CD14-positive monocyte (primary cell): ENCODE data around the gene ZNF274. TPM values are rescaled to one million over a fixed set of nuclear protein-coding genes. Genes with fewer than 3 reads are reported as not detected.

Experiments used
- DNase-seq, 3 donors: peaks; one replicate each; pipeline ENCODE4 v3.0.0-alpha.2; 2011 to 2022
- H2AFZ ChIP-seq: 2 replicates; pipeline ENCODE4 v1.6.0; 2012; ENCODE audit warnings: mild to moderate bottlenecking, low read depth, low read length, inconsistent platforms; ENCODE audit not compliant: insufficient read depth, poor library complexity, severe bottlenecking
- H3K27ac ChIP-seq, 2 donors: 1 replicate in 1 of 2; 2 replicates in 1 of 2; pipeline ENCODE4 v1.5.1; 2012 to 2013; ENCODE audit warnings: low read length in 2 of 2, control low read depth in 1 of 2, inconsistent platforms in 1 of 2, low read depth in 1 of 2, mild to moderate bottlenecking in 1 of 2
- H3K27me3 ChIP-seq, 2 donors: one replicate each; pipeline versions ENCODE4 v1.6.0 to v1.6.1; 2011 to 2013; ENCODE audit warnings: low read length in 2 of 2; ENCODE audit not compliant: control insufficient read depth in 2 of 2, insufficient read depth in 2 of 2
- H3K36me3 ChIP-seq, 2 donors: replicated peaks in 1 of 2; 1 replicate in 1 of 2; 2 replicates in 1 of 2; pipeline versions ENCODE4 v1.5.1 to v1.6.1; 2012 to 2013; ENCODE audit warnings: low read length in 2 of 2, control low read depth in 1 of 2, inconsistent platforms in 1 of 2, mild to moderate bottlenecking in 1 of 2; ENCODE audit not compliant: insufficient read depth in 2 of 2, control insufficient read depth in 1 of 2
- H3K4me1 ChIP-seq, 2 donors: 1 replicate in 1 of 2; 2 replicates in 1 of 2; pipeline versions ENCODE4 v1.5.1 to v1.6.1; 2012 to 2013; ENCODE audit warnings: low read length in 2 of 2, control low read depth in 1 of 2, inconsistent platforms in 1 of 2, mild to moderate bottlenecking in 1 of 2, moderate library complexity in 1 of 2; ENCODE audit not compliant: insufficient read depth in 2 of 2, control insufficient read depth in 1 of 2
- H3K4me2 ChIP-seq: replicated peaks from 2 replicates; pipeline ENCODE3; 2012; ENCODE audit warnings: low read length, moderate library complexity, mild to moderate bottlenecking; ENCODE audit not compliant: poor library complexity, severe bottlenecking; ENCODE audit errors: extremely low read depth
- H3K4me3 ChIP-seq, 3 experiments: fragments of 200-600 bp in 1 of 3; sonication (generic) in 1 of 3; replicated peaks in 1 of 3; 1 replicate in 2 of 3; 2 replicates in 1 of 3; pipeline ENCODE4 v1.5.1; 2011 to 2013; ENCODE audit warnings: low read length in 3 of 3, mild to moderate bottlenecking in 3 of 3, control low read depth in 2 of 3, low read depth in 2 of 3, inconsistent platforms in 1 of 3, moderate library complexity in 1 of 3
- H3K79me2 ChIP-seq: 2 replicates; pipeline ENCODE4 v1.6.0; 2012; ENCODE audit warnings: mild to moderate bottlenecking, control low read depth, inconsistent platforms, low read length, moderate library complexity; ENCODE audit not compliant: insufficient read depth
- H3K9ac ChIP-seq: 2 replicates; pipeline ENCODE4 v1.6.0; 2017; ENCODE audit warnings: low read length, mild to moderate bottlenecking; ENCODE audit not compliant: insufficient read depth, poor library complexity, severe bottlenecking
- H3K9me3 ChIP-seq, 2 donors: replicated peaks in 1 of 2; 1 replicate in 1 of 2; 2 replicates in 1 of 2; pipeline versions ENCODE4 v1.5.1 to v1.6.1; 2012 to 2013; ENCODE audit warnings: low read length in 2 of 2, control low read depth in 1 of 2; ENCODE audit not compliant: control insufficient read depth in 1 of 2, insufficient read depth in 1 of 2
- H4K20me1 ChIP-seq: 2 replicates; pipeline ENCODE4 v1.6.0; 2012; ENCODE audit warnings: mild to moderate bottlenecking, low read length, control low read depth, moderate library complexity; ENCODE audit not compliant: insufficient read depth
- H3K27ac Mint-ChIP-seq, 7 donors: one replicate each; pipeline ENCODE4 v1.8.0; 2020; ENCODE audit warnings: mild to moderate bottlenecking in 7 of 7, mixed read lengths in 7 of 7, moderate library complexity in 6 of 7, inconsistent platforms in 2 of 7
- H3K27me3 Mint-ChIP-seq, 3 donors: one replicate each; pipeline ENCODE4 v1.8.0; 2021 to 2022; ENCODE audit warnings: low read depth in 3 of 3, mild to moderate bottlenecking in 3 of 3, mixed read lengths in 3 of 3, moderate library complexity in 3 of 3, inconsistent platforms in 1 of 3
- H3K36me3 Mint-ChIP-seq, 2 donors: one replicate each; pipeline ENCODE4 v1.8.0; 2020; ENCODE audit warnings: mixed read lengths in 2 of 2, inconsistent platforms in 1 of 2, mild to moderate bottlenecking in 1 of 2
- H3K4me1 Mint-ChIP-seq: one replicate; pipeline ENCODE4 v1.8.0; 2020; ENCODE audit warnings: mild to moderate bottlenecking, mixed read lengths
- H3K4me3 Mint-ChIP-seq, 2 donors: one replicate each; pipeline ENCODE4 v1.8.0; 2020; ENCODE audit warnings: mild to moderate bottlenecking in 2 of 2, mixed read lengths in 2 of 2, moderate library complexity in 1 of 2
- H3K9me3 Mint-ChIP-seq, 7 donors: one replicate each; pipeline ENCODE4 v1.8.0; 2020 to 2022; ENCODE audit warnings: mixed read lengths in 7 of 7, mild to moderate bottlenecking in 6 of 7, moderate library complexity in 6 of 7, inconsistent platforms in 2 of 7
- WGBS: methylation state at CpG from one replicate; pipeline ENCODE4 v1.1.5; 2013; ENCODE audit warnings: missing lambda C conversion rate; ENCODE audit not compliant: insufficient coverage; 5-methylcytosine and 5-hydroxymethylcytosine counted together
- intact Hi-C, 2 donors: fragments of 100-400 bp; cut with micrococcal nuclease; formaldehyde crosslinking; loops; one replicate each; pipeline versions ENCODE4 v1.15.0 to v1.15.1; 2023
- polyA plus RNA-seq, 3 donors: library from polyadenylated mRNA; depleted of rRNA in 1 of 3; unstranded in 2 of 3; stranded (reverse) in 1 of 3; fragments of 300-500 nt in 2 of 3; fragments of >200 nt in 1 of 3; fragmentation: Illumina TruSeq in 2 of 3; gene quantifications; 1 replicate in 2 of 3; 2 replicates in 1 of 3; pipeline ENCODE4 v1.2.3, GENCODE V29; 2012 to 2021
- TF ChIP-seq, protein P1 (sequence below): fragments of 200-600 bp; IDR thresholded peaks from one replicate; pipeline ENCODE4 v1.8.0; 2022; ENCODE audit warnings: antibody characterized with exemption, mild to moderate bottlenecking

The ZNF274 gene
- polyA plus RNA-seq, 3 donors = 5.8 to 10.1 (median 9.0) TPM

DNA sequence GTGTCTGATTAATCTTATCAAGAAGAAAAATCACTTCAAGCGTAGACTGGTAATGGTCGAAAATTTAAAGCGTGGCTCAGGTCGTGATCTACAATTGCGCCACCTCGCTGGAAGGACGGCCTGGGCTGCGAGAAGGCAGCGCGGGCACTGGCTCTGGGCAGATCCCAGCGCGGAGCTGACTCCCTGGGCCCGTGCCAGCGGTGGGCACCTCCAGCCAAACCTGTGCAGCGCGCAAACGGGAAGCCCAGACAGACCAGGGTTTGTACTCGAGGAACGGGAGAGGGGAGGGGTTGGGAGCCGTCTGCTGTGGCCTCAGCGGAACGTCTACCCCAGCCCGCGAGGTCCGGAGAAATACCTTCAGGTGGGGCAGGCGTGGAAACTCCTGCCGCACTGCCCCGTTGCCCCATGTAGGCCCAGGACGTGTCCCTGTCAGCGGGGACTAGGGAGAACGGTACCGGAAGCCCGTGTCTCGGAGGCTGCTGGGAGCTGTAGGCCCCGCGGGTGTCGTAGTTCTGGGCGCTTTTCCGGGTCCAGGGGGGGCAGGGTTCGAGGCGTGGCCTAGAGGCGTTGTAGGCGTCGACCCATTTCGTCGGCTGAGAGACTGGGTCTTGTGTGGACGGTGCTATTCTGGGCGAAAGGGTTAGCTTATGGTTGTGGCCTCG is 21.1 kb downstream of the ZNF274 start:
- 62% methylated on average over 49 of the region's 49 CpGs for WGBS
- H3K36me3 ChIP-seq = peaks cover 30 to 99% of the 10 kb centered on the region in 2 donors
- intact Hi-C loops = loop anchor here in 1 of 2 donors (10.0 kb wide), 1 partner anchor 51 kb away; no protein-coding TSS in a partner anchor
- no peak overlapping the region for H3K27ac ChIP-seq
- H3K9me3 Mint-ChIP-seq = peaks cover 84 to 100% (median 100%) of the 10 kb centered on the region in 7 donors
- H3K79me2 ChIP-seq = peaks cover 4% of the 10 kb centered on the region
- H3K27me3 ChIP-seq = no peaks in the 10 kb centered on the region
- no peak overlapping the region for H2AFZ ChIP-seq
- H3K4me3 Mint-ChIP-seq = no peak overlapping the region
- no peaks in the 10 kb centered on the region for H3K4me1 ChIP-seq
- peak overlapping the region in 1 of 3 experiments; percentile 47 for H3K4me3 ChIP-seq
- peaks cover 94 to 100% of the 10 kb centered on the region in 2 donors for H3K9me3 ChIP-seq
- no peaks in the 10 kb centered on the region for H3K4me1 Mint-ChIP-seq
- no peak overlapping the region for H3K4me2 ChIP-seq
- no peak overlapping the region for H3K27ac Mint-ChIP-seq
- H3K27me3 Mint-ChIP-seq = peaks cover 0 to 2% (median 0%) of the 10 kb centered on the region in 3 donors
- H3K9ac ChIP-seq = no peak overlapping the region
- TF ChIP-seq, protein P1, sequence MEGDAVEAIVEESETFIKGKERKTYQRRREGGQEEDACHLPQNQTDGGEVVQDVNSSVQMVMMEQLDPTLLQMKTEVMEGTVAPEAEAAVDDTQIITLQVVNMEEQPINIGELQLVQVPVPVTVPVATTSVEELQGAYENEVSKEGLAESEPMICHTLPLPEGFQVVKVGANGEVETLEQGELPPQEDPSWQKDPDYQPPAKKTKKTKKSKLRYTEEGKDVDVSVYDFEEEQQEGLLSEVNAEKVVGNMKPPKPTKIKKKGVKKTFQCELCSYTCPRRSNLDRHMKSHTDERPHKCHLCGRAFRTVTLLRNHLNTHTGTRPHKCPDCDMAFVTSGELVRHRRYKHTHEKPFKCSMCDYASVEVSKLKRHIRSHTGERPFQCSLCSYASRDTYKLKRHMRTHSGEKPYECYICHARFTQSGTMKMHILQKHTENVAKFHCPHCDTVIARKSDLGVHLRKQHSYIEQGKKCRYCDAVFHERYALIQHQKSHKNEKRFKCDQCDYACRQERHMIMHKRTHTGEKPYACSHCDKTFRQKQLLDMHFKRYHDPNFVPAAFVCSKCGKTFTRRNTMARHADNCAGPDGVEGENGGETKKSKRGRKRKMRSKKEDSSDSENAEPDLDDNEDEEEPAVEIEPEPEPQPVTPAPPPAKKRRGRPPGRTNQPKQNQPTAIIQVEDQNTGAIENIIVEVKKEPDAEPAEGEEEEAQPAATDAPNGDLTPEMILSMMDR = no peak
- no peak for DNase-seq
- H3K36me3 Mint-ChIP-seq = peaks cover 69 to 91% of the 10 kb centered on the region in 2 donors
- H4K20me1 ChIP-seq = no peaks in the 10 kb centered on the region

DNA sequence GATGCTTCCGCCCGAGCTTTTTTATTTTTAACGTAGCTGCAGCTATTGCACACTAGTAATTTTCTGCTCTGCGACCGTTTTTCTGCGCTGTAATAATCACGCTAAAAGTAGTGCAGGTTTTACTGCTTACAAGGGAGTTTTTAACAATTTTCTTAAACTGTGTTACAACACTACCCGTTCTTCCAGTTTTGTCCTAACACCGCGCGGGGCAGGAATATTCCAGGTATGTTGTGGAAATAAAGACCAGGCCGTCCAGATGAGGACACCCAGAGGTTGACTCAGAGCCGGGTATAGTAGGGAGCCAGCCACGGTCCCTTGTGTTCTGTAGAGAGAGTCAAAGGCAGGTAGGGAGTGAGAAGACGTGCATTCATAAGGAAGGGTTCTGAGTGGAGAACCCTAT is 21.7 kb downstream of the ZNF274 start:
- Histone ChIP-seq H2AFZ (no peak overlapping the region), H3K79me2 (peaks cover 4% of the 10 kb centered on the region), H4K20me1 (no peaks in the 10 kb centered on the region), H3K27me3 (no peaks in the 10 kb centered on the region), H3K4me1 (no peaks in the 10 kb centered on the region), H3K27ac (no peak overlapping the region), H3K9me3 (peaks cover 94 to 100% of the 10 kb centered on the region in 2 donors), H3K4me3 (peak overlapping the region in 1 of 3 experiments; percentile 47), H3K4me2 (no peak overlapping the region), H3K36me3 (peaks cover 36 to 99% of the 10 kb centered on the region in 2 donors), H3K9ac (no peak overlapping the region)
- H3K27me3 Mint-ChIP-seq = no peaks in the 10 kb centered on the region
- peaks cover 88 to 100% (median 100%) of the 10 kb centered on the region in 7 donors for H3K9me3 Mint-ChIP-seq
- H3K27ac Mint-ChIP-seq = no peak overlapping the region
- no peak for DNase-seq
- intact Hi-C loops = loop anchor here in 1 of 2 donors (10.0 kb wide), 1 partner anchor 50 kb away; no protein-coding TSS in a partner anchor
- H3K4me3 Mint-ChIP-seq = no peak overlapping the region
- TF ChIP-seq, protein P1 = no peak
- no peaks in the 10 kb centered on the region for H3K4me1 Mint-ChIP-seq
- peaks cover 75 to 92% of the 10 kb centered on the region in 2 donors for H3K36me3 Mint-ChIP-seq
- WGBS = 83% methylated on average over 8 of the region's 15 CpGs
